Left lung (tissue), 14 donors: ENCODE data around the gene YIPF5. TPM values are rescaled to one million over a fixed set of nuclear protein-coding genes. Genes with fewer than 3 reads are reported as not detected.
A peak's percentile ranks its signal among the peaks of the same experiment; 100 is the strongest.

Experiments
- ATAC-seq: fragments of 200-7000 bp; cut with Tn5 transposase; one replicate; pipeline ENCODE4 v1.9.1; 2020; ENCODE audit warnings: moderate library complexity
- DNase-seq, 4 donors: peaks; one replicate each; pipeline ENCODE4 v3.0.0-alpha.2; 2013 to 2020
- H3K27ac ChIP-seq, 2 donors: fragments of 200-600 bp; sonication (generic) in 1 of 2; one replicate each; pipeline versions ENCODE4 v1.5.0 to v1.8.0; 2020 to 2021
- H3K27me3 ChIP-seq, 2 donors: fragments of 200-600 bp; sonication (generic) in 1 of 2; one replicate each; pipeline versions ENCODE4 v1.5.0 to v1.8.0; 2020 to 2021
- H3K36me3 ChIP-seq, 2 donors: fragments of 200-600 bp; sonication (generic) in 1 of 2; one replicate each; pipeline versions ENCODE4 v1.5.0 to v1.8.0; 2020 to 2021
- H3K4me1 ChIP-seq, 2 donors: fragments of 200-600 bp; one replicate each; pipeline ENCODE4 v1.8.0; 2021
- H3K4me3 ChIP-seq, 2 donors: fragments of 200-600 bp; sonication (generic) in 1 of 2; one replicate each; pipeline versions ENCODE4 v1.5.0 to v1.8.0; 2020 to 2021; ENCODE audit warnings: mild to moderate bottlenecking in 1 of 2
- H3K9me3 ChIP-seq, 2 donors: fragments of 200-600 bp; sonication (generic) in 1 of 2; one replicate each; pipeline versions ENCODE4 v1.5.0 to v1.8.0; 2020 to 2021
- CTCF ChIP-seq, 2 donors: fragments of 200-600 bp; sonication (generic) in 1 of 2; IDR thresholded peaks; one replicate each; pipeline versions ENCODE4 v1.5.0 to v1.8.0; 2021; ENCODE audit warnings: antibody characterized with exemption in 2 of 2
- intact Hi-C, 2 donors: fragments of 100-400 bp; cut with DNase I; formaldehyde crosslinking; loops; one replicate each; pipeline versions ENCODE4 v1.11.2 to v1.14.2; 2022
- long read RNA-seq, 12 donors: library from polyadenylated mRNA in 2 of 12; unstranded in 2 of 12; transcript quantifications; one replicate each; pipeline ENCODE4 v2.0.0 and lab custom pipeline, GENCODE V29; 2019 to 2026
- polyA plus RNA-seq, 6 donors: library from polyadenylated mRNA; unstranded; fragments of 120-200 nt; gene quantifications; one replicate each; pipeline ENCODE4 v1.2.1, GENCODE V29; 2013; ENCODE audit not compliant: insufficient read length in 6 of 6
- total RNA-seq, 2 donors: library from RNA; stranded (reverse); fragmentation: NEBNext Ultra II Directional; extraction: Animal tissue kit (Norgen Biotek cat#: 25700); gene quantifications; one replicate each; pipeline ENCODE4 v1.2.1, GENCODE V29; 2021
- donor health status: DM: no; HTN: yes; CAD: no.
- donor health status: DM: no; HTN: no; CAD: no.

Gene YIPF5
- total RNA-seq (10 to 100 TPM; 63.4 to 67.2 TPM), polyA plus RNA-seq (10 to 100 TPM; 58.9 to 67.6 (median 62.2) TPM)
- long read RNA-seq, donor 1, transcript YIPF5-201 (6 exons, 3,147 nt), result major isoform, 37 of 47 reads
- long read RNA-seq, donor 1, partial matches to known transcripts, result 7 of 47 reads
- long read RNA-seq, donor 1, other reads (novel, unspliced or antisense), result 0 of 47 reads
- long read RNA-seq, donor 2, transcript YIPF5-201 (6 exons, 3,147 nt), result major isoform, 25 of 37 reads
- long read RNA-seq, donor 2, partial matches to known transcripts, result 12 of 37 reads
- long read RNA-seq, donor 2, other reads (novel, unspliced or antisense), result 0 of 37 reads
- long read RNA-seq, donor 3, transcript YIPF5-201 (6 exons, 3,147 nt), result major isoform, 28 of 59 reads
- long read RNA-seq, donor 3, partial matches to known transcripts, result 29 of 59 reads
- long read RNA-seq, donor 3, other reads (novel, unspliced or antisense), result 0 of 59 reads
- long read RNA-seq, donor 4, transcript YIPF5-201 (6 exons, 3,147 nt), result major isoform, 44 of 46 reads
- long read RNA-seq, donor 4, partial matches to known transcripts, result 2 of 46 reads
- long read RNA-seq, donor 4, other reads (novel, unspliced or antisense), result 0 of 46 reads
- long read RNA-seq, donor 5, transcript YIPF5-201 (6 exons, 3,147 nt), result major isoform, 22 of 29 reads
- long read RNA-seq, donor 5, partial matches to known transcripts, result 5 of 29 reads
- long read RNA-seq, donor 5, other reads (novel, unspliced or antisense), result 0 of 29 reads
- long read RNA-seq, donor 6, transcript YIPF5-201 (6 exons, 3,147 nt), result major isoform, 21 of 23 reads
- long read RNA-seq, donor 6, partial matches to known transcripts, result 0 of 23 reads
- long read RNA-seq, donor 6, other reads (novel, unspliced or antisense), result 0 of 23 reads
- long read RNA-seq, donor 7, transcript YIPF5-201 (6 exons, 3,147 nt), result major isoform, 8 of 9 reads
- long read RNA-seq, donor 7, partial matches to known transcripts, result 0 of 9 reads
- long read RNA-seq, donor 7, other reads (novel, unspliced or antisense), result 0 of 9 reads
- long read RNA-seq, donor 8, transcript YIPF5-201 (6 exons, 3,147 nt), result major isoform, 24 of 25 reads
- long read RNA-seq, donor 8, partial matches to known transcripts, result 0 of 25 reads
- long read RNA-seq, donor 8, other reads (novel, unspliced or antisense), result 0 of 25 reads
- long read RNA-seq, donor 9, partial matches to known transcripts, result 0 of 1 reads
- long read RNA-seq, donor 9, other reads (novel, unspliced or antisense), result 0 of 1 reads
- long read RNA-seq, donor 10, transcript YIPF5-201 (6 exons, 3,147 nt), result major isoform, 49 of 52 reads
- long read RNA-seq, donor 10, partial matches to known transcripts, result 1 of 52 reads
- long read RNA-seq, donor 10, other reads (novel, unspliced or antisense), result 0 of 52 reads
- long read RNA-seq, donor 11, transcript YIPF5-201 (6 exons, 3,147 nt), result major isoform, 10 of 19 reads
- long read RNA-seq, donor 11, partial matches to known transcripts, result 8 of 19 reads
- long read RNA-seq, donor 11, other reads (novel, unspliced or antisense), result 0 of 19 reads
- long read RNA-seq, donor 12, transcript YIPF5-201 (6 exons, 3,147 nt), result major isoform, 19 of 50 reads
- long read RNA-seq, donor 12, partial matches to known transcripts, result 27 of 50 reads
- long read RNA-seq, donor 12, other reads (novel, unspliced or antisense), result 0 of 50 reads

GRCh38 chr5:144170276-144171024, at the start of gene YIPF5, which contains the start of gene KCTD16:
YIPF5 (minus strand) TSS chr5:144170659; CDS start chr5:144169955, 704 bp downstream.
KCTD16 (plus strand) TSS chr5:144170873.
- TF ChIP-seq CTCF (IDR thresholded peaks at IDR 0.05), result no peak

DNA sequence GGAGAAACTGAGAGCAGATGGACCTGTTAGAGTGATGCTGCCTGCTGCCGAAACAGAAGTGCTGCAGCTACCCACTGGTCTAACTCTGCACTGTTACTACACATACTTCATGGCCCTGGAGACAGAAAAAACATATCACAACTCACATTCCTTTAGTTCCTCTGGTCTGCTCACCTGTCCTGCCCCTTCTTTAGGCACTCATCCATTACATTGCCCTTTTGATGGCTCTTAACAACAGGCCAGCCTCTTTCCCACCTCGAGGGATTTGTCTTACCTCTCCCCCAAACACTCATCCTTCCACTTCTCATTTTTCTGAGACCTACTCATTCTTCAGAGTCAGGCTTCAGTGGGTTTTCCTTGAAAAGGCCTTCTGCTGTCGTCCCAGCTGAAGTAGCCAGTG, 49.4 kb upstream of the YIPF5 start:
- Histone ChIP-seq H3K27me3 (no peaks in the 10 kb centered on the region), H3K4me3 (no peak overlapping the region), H3K36me3 (no peaks in the 10 kb centered on the region), H3K9me3 (no peaks in the 10 kb centered on the region), H3K27ac (no peak overlapping the region), H3K4me1 (no peaks in the 10 kb centered on the region)
- intact Hi-C loops, result no loop called here
- ATAC-seq, result peak; percentile 90
- no peak for TF ChIP-seq CTCF (IDR thresholded peaks at IDR 0.05)
- no peak for DNase-seq

More at GRCh38 chr5:144170276-144171024, at the start of gene YIPF5, which contains the start of gene KCTD16:
- Histone ChIP-seq H3K4me1 (peaks cover 13 to 30% of the 10 kb centered on the region in 2 donors), H3K4me3 (peak within 1 kb of the TSS; percentile 73 to 76), H3K27me3 (peaks cover 0 to 13% of the 10 kb centered on the region in 2 donors), H3K9me3 (no peaks in the 10 kb centered on the region), H3K36me3 (peaks cover 0 to 16% of the 10 kb centered on the region in 2 donors), H3K27ac (peak within 1 kb of the TSS; percentile 85 to 86)
- intact Hi-C loops, result no loop called here
- DNase-seq, result peak; percentile 90 to 98 (median 98)
- ATAC-seq, result peak; percentile 100

DNA sequence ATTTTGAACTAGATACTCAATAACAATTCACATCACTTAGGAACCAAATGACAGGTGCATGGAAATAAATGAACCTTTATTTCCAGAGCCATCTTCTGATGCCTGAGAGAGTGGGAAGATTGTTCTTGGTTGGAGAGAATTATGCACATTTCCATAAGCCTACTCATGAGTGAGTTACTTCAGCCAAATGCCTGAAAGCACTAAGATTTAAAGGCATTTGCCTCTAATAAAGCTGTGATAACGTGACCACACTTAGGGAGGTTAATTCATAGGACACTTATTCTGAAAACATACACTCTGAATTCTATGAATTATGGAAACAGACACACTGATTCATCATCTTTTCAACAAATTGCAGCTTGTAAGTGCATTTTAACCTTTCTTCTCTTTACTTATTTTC, 40.2 kb upstream of the YIPF5 start:
- Histone ChIP-seq H3K4me1 (no peaks in the 10 kb centered on the region), H3K9me3 (no peaks in the 10 kb centered on the region), H3K27me3 (peaks cover 9 to 41% of the 10 kb centered on the region in 2 donors), H3K36me3 (no peaks in the 10 kb centered on the region), H3K27ac (no peak overlapping the region), H3K4me3 (no peak overlapping the region)
- no peak for TF ChIP-seq CTCF (IDR thresholded peaks at IDR 0.05)
- DNase-seq (no peak), ATAC-seq (no peak)
- intact Hi-C loops, result no loop called here

DNA sequence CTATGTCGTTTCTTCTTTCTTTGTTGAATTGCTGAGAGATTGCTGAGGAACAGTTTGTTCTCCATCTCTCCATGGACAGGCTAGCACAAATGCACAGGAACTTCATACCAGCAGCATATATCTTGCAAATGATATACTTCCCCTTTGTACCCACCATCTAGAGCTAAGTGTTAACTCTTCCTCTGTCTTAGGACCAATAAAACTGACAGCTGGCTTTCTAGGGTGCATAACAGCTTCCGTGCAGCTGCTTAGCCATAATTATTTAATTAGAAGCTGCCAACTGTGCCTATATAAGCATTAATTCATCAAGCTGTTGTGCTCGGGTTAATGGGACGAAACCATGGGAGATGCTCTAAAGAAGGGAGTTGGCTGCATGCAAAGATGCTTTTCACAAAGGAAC, 38.9 kb upstream of the YIPF5 start:
- Histone ChIP-seq H3K4me1 (no peaks in the 10 kb centered on the region), H3K36me3 (no peaks in the 10 kb centered on the region), H3K4me3 (no peak overlapping the region), H3K27ac (no peak overlapping the region), H3K27me3 (peaks cover 21 to 54% of the 10 kb centered on the region in 2 donors), H3K9me3 (no peaks in the 10 kb centered on the region)
- no peak for TF ChIP-seq CTCF (IDR thresholded peaks at IDR 0.05)
- no peak for ATAC-seq
- intact Hi-C loops, result no loop called here
- no peak for DNase-seq
